Glomerular visceral epithelial cell (primary cell): ENCODE measurements around the gene PCDH9.
"Not testable (repeated sequence)": the region's sequence is repeated elsewhere in the genome, so short reads cannot be mapped to it uniquely, and the experiment has no call there.

Source experiments
- DNase-seq: peaks from one replicate; pipeline ENCODE4 v3.0.0-alpha.2; 2016; ENCODE audit errors: extremely low spot score

Gene PCDH9

DNA sequence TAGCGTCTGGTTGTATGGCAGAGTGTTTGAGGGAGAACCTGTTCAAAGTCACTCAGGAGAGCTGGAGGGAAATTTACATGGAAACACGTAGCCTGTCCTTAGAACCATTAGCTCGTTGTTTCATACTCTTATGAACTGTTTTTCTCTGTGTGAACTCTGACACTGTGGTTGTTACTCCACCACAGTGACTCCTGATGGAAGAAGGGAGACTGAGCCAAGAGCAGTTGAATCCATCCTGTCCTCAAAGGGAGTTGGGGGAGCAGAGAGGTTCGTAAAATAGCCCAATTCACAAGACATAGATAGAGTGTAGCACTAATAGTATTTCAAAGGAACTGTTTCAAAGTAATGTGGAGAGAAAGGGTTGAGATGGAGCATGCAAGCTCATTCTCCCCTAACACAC is 964.8 kb downstream of the PCDH9 start:
- no peak for DNase-seq

DNA sequence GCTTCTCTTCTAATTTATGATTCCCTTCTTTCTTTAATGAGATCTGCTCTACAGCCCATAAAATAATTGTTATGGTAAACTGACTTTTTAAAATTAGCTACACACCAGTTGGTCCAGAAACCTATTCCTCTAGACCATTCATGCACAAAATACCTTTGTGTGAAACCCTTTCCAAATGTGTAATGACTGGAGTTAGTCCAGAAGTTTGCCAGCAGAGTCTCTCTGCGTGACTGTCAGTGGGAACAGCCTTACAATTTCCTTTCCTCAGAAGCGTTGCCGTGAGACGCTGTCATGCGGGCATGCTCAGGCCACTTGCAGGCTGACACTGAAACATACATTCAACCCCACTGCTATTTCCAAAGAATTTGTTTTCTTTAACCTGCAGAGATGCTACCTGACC is 965.2 kb downstream of the PCDH9 start:
- DNase-seq: peak; percentile 52

DNA sequence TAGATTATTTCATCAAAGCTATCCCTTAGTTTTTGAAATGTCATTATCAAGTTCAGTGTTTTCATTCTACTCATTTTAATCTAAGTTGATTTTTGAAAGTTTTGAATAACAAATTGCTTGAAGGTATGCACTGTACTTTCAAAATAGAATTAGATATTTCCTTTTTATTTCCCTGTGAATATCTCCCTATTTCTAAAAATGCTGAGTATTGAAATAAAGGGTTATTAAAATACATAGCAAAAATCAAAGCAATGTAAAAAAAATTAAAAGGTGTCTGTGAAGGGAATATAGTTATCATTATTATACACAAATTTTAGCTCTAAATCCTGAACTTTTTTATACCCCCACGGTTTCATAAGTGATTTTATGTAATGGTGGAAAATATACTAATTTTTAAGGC is 967.8 kb downstream of the PCDH9 start:
- no peak for DNase-seq

DNA sequence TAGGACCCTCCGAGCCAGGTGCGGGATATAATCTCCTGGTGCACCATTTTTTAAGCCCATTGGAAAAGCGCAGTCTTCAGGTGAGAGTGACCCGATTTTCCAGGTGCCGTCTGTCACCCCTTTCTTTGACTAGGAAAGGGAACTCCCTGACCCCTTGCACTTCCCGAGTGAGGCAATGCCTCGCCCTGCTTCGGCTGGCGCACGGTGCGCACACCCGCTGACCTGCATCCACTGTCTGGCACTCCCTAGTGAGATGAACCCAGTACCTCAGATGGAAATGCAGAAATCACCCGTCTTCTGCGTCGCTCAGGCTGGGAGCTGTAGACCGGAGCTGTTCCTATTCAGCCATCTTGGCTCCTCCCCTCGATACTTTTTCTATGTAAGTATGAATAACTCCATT is 970.7 kb downstream of the PCDH9 start:
- DNase-seq: not testable (repeated sequence)
